ENCODE measurements around the gene CHIA.

DNA sequence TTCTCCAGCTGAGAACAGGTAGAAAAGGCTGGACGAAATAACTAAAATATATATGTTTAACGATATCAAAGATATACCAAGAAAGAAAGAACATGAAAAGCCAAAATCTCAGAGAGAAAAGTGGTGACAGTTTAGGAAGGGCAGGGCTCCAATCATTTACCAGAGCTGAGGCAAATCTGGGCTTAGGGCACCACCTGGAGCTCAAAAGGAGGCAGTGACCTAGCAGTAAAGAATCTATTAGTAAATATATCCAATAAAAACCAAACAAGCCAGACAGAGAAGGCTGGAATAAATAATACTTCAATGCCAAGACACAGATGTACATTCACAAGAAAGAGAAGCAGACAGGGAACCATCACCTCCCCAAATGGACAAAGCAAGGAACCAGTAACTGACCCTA lies 43.5 kb downstream of the CHIA start:
- TF ChIP-seq, protein P1, sequence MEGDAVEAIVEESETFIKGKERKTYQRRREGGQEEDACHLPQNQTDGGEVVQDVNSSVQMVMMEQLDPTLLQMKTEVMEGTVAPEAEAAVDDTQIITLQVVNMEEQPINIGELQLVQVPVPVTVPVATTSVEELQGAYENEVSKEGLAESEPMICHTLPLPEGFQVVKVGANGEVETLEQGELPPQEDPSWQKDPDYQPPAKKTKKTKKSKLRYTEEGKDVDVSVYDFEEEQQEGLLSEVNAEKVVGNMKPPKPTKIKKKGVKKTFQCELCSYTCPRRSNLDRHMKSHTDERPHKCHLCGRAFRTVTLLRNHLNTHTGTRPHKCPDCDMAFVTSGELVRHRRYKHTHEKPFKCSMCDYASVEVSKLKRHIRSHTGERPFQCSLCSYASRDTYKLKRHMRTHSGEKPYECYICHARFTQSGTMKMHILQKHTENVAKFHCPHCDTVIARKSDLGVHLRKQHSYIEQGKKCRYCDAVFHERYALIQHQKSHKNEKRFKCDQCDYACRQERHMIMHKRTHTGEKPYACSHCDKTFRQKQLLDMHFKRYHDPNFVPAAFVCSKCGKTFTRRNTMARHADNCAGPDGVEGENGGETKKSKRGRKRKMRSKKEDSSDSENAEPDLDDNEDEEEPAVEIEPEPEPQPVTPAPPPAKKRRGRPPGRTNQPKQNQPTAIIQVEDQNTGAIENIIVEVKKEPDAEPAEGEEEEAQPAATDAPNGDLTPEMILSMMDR (IDR thresholded peaks at IDR 0.05), result peak; percentile 72
- no peak for TF ChIP-seq USF2 (IDR thresholded peaks at IDR 0.05; ENCODE audit: borderline replicate concordance, low read depth, low read length)
- TF ChIP-seq MXI1 (IDR thresholded peaks at IDR 0.05; ENCODE audit: low read depth, low read length), result no peak

All from SK-N-SH (cell line).